Right cardiac atrium (tissue), 5 donors: ENCODE data around the gene ZFAND2B. TPM values are rescaled to one million over a fixed set of nuclear protein-coding genes. Genes with fewer than 3 reads are reported as not detected.

ENCODE experiments used
- ATAC-seq, 2 donors: fragments of 200-7000 bp; cut with Tn5 transposase; one replicate each; pipeline versions ENCODE4 v1.8.0 to v1.9.1; 2020; ENCODE audit warnings: moderate library complexity in 2 of 2, mild to moderate bottlenecking in 1 of 2
- DNase-seq, 3 donors: peaks; one replicate each; pipeline ENCODE4 v3.0.0-alpha.2; 2020
- H3K27ac ChIP-seq: one replicate; pipeline ENCODE4 v1.5.1; 2013; ENCODE audit warnings: mild to moderate bottlenecking, low read length, control low read depth, moderate library complexity
- H3K27me3 ChIP-seq: one replicate; pipeline ENCODE4 v1.6.1; 2013; ENCODE audit not compliant: control insufficient read depth, insufficient read depth
- H3K4me1 ChIP-seq: one replicate; pipeline ENCODE4 v1.6.1; 2013; ENCODE audit warnings: low read length; ENCODE audit not compliant: control insufficient read depth, insufficient read depth
- H3K4me3 ChIP-seq: one replicate; pipeline ENCODE4 v1.5.1; 2013; ENCODE audit warnings: low read length, control low read depth
- H3K9me3 ChIP-seq: one replicate; pipeline ENCODE4 v1.6.1; 2013; ENCODE audit warnings: low read length; ENCODE audit not compliant: control insufficient read depth
- WGBS: extraction: QIAGEN DNeasy Blood & Tissue Kit; methylation state at CpG from one replicate; pipeline ENCODE4 v1.1.7; 2013; 5-methylcytosine and 5-hydroxymethylcytosine counted together
- intact Hi-C, 4 donors: fragments of 100-400 bp; cut with DNase I; formaldehyde crosslinking; loops; one replicate each; pipeline versions ENCODE4 v1.11.0 to v1.14.0; 2022 to 2023
- polyA plus RNA-seq: library from polyadenylated mRNA; stranded (reverse); fragments of 200-250 nt; gene quantifications from one replicate; pipeline ENCODE4 v1.2.3, GENCODE V29; 2013
- total RNA-seq, 4 donors: library from RNA; stranded (reverse); fragmentation: NEBNext Ultra II Directional; extraction: Animal tissue kit (Norgen Biotek cat#: 25700); gene quantifications; one replicate each; pipeline ENCODE4 v1.2.1, GENCODE V29; 2021
- donor health status: healthy with polysubstance abuse.
- donor health status: DM: no; HTN: yes; CAD: no.
- donor health status: DM: no; HTN: no; CAD: no.
- donor health status: DM: no; HTN: yes; CAD: no; lungs with severe emphysema.
- donor health status: DM: yes; HTN: yes; CAD: no.

Gene ZFAND2B
- total and polyA plus RNA-seq, 5 donors, result 21.8 to 28.9 (median 23.6) TPM

GRCh38 chr2:219205981-219206327 lies 628 bp upstream of the ZFAND2B start:
- intact Hi-C loops, result loop anchor here in 1 of 4 donors (5.0 kb wide), 1 partner anchor 34 kb away; the partner anchor contains the start of gene SLC23A3
- 19% methylated on average over 7 of the region's 7 CpGs for WGBS
- ATAC-seq, result no peak

DNA sequence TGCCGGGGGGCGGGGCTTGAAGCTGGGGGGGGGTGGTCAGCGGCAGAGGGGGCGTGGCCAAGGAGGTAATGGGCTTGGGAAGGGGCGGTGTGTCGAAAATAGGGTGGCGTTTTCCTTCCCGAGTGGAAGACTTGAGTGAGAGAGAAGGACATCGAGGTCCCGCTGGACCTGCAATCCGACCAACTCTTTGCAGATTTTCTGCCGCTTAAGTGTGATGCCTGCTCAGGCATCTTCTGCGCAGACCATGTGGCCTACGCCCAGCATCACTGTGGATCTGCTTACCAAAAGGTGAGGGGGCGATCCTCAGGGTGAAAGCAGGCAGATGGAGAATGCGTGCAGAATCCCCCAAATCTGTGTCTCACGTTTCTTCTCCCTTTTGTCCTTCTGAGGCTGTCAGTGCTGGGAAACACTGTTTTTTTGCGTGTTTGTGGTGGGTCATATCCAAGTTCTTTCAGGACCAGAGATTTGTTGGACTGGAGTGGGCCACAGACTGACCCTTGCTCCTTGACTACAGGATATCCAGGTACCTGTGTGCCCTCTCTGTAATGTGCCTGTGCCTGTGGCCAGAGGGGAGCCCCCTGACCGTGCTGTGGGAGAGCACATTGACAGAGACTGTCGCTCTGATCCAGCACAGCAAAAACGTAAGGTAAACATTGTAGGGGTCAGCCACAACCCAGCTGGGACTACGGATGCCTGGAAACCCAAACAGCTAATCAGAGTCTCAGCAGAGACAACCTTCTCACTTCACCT lies 727 bp downstream of the ZFAND2B start:
- no peak for ATAC-seq
- WGBS, result 12% methylated on average over 22 of the region's 22 CpGs
- no peak for DNase-seq
- H3K27me3 ChIP-seq, result no peaks in the 10 kb centered on the region
- peak overlapping the region; percentile 82 for H3K27ac ChIP-seq
- intact Hi-C loops, result loop anchor here in 1 of 4 donors (5.0 kb wide), 1 partner anchor 35 kb away; the partner anchor contains the start of gene SLC23A3
- peak overlapping the region; percentile 59 for H3K4me3 ChIP-seq
- H3K9me3 ChIP-seq, result no peaks in the 10 kb centered on the region
- H3K4me1 ChIP-seq, result peaks cover 10% of the 10 kb centered on the region

More at GRCh38 chr2:219205981-219206327, 628 bp upstream of the ZFAND2B start:
- peaks cover 10% of the 10 kb centered on the region for H3K4me1 ChIP-seq
- DNase-seq, result no peak
- H3K9me3 ChIP-seq, result no peaks in the 10 kb centered on the region
- no peaks in the 10 kb centered on the region for H3K27me3 ChIP-seq
- H3K27ac ChIP-seq, result peak overlapping the region; percentile 92
- peak overlapping the region; percentile 59 for H3K4me3 ChIP-seq

DNA sequence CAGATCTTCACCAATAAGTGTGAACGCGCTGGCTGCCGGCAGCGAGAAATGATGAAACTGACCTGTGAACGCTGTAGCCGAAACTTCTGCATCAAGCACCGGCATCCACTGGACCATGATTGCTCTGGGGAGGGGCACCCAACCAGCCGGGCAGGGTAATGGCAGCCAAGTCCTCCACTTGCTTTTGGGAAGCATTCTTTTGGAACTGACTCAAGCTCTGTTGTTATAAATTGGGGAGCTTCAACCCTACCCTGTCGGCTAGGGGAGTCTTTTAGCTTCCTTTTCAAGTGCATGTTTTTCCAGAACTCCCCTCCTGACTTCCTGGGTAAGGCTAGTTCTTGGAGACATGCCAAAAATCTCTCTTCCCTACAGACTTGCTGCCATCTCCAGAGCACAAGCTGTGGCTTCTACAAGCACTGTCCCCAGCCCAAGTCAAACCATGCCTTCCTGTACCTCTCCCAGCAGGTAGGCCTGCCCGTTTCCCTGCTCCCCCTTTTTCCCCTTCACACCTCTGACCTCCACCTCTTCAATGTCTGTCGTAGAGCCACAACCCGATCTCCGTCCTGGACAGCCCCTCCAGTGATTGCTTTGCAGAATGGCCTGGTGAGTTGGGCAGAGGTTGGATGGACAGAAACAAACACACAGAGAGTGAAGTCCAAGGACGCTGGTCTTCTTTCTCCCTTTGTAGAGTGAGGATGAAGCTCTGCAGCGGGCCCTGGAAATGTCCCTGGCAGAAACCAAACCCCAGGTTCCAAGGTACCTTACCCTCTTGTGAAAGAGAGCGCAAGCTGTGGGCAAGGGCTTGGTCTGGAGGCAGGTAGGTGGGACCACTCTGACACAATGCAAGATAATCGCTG lies 1.5 kb downstream of the ZFAND2B start:
- peaks cover 10% of the 10 kb centered on the region for H3K4me1 ChIP-seq
- intact Hi-C loops, result loop anchor here in 1 of 4 donors (5.0 kb wide), 1 partner anchor 36 kb away; the partner anchor contains the start of gene SLC23A3
- no peak overlapping the region for H3K4me3 ChIP-seq
- peak overlapping the region; percentile 82 for H3K27ac ChIP-seq
- no peak for ATAC-seq
- 65% methylated on average over 17 of the region's 17 CpGs for WGBS
- peak in 2 of 3 donors; percentile 40 to 55 for DNase-seq
- H3K9me3 ChIP-seq, result no peaks in the 10 kb centered on the region
- no peaks in the 10 kb centered on the region for H3K27me3 ChIP-seq

GRCh38 chr2:219209236-219210195 lies 2.9 kb downstream of the ZFAND2B start:
- H3K9me3 ChIP-seq, result no peaks in the 10 kb centered on the region
- peaks cover 10% of the 10 kb centered on the region for H3K4me1 ChIP-seq
- no peak overlapping the region for H3K4me3 ChIP-seq
- intact Hi-C loops, result loop anchor here in 2 of 4 donors (5.0 kb wide), 2 partner anchors 32 to 37 kb away; partner anchors contain the start of genes CNPPD1 (in 1 of the 2), RETREG2 (in 1 of the 2) and SLC23A3 (in 1 of the 2)
- ATAC-seq (no peak), DNase-seq (peak in 1 of 3 donors; percentile 44)
- 74% methylated on average over 18 of the region's 18 CpGs for WGBS
- no peaks in the 10 kb centered on the region for H3K27me3 ChIP-seq
- no peak overlapping the region for H3K27ac ChIP-seq

- DNase-seq, result peak in 2 of 3 donors; percentile 32 to 56
- Histone ChIP-seq H3K4me1 (peaks cover 10% of the 10 kb centered on the region), H3K9me3 (no peaks in the 10 kb centered on the region), H3K27ac (no peak overlapping the region), H3K4me3 (no peak overlapping the region), H3K27me3 (no peaks in the 10 kb centered on the region)
- WGBS, result 92% methylated on average over 24 of the region's 24 CpGs
- intact Hi-C loops, result loop anchor here in 1 of 4 donors (5.0 kb wide), 1 partner anchor 33 kb away; the partner anchor contains the start of genes CNPPD1 and RETREG2
- ATAC-seq, result no peak
Measured at GRCh38 chr2:219210196-219210885, 3.8 kb downstream of the ZFAND2B start.

DNA sequence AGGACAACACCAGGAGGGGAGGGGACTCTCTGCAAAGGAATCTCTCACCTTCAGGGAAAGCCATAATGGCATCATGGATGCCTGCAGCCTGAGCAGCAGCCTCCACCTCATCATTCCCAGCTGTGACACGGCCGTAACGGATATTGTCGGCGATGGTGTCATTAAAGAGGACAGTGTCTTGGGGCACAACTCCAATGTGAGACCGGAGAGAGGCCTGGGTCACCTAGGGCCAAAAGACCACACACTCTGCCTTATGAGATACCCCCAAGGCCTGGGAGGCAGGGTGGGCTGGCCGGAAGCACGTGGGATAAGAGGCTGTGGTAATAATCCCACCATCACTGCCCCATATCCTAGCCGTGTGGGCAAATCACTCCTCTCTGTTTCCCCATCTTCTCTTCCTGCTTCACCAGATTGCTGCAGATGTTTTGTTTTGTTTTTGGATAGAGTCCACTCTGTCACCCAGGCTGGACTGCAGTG lies 4.3 kb downstream of the ZFAND2B start:
- DNase-seq (peak in 1 of 3 donors; percentile 41), ATAC-seq (no peak)
- intact Hi-C loops, result loop anchor here in 1 of 4 donors (5.0 kb wide), 1 partner anchor 34 kb away; the partner anchor contains the start of genes CNPPD1 and RETREG2
- 84% methylated on average over 9 of the region's 9 CpGs for WGBS
- Histone ChIP-seq H3K27ac (no peak overlapping the region), H3K4me1 (peaks cover 10% of the 10 kb centered on the region), H3K9me3 (no peaks in the 10 kb centered on the region), H3K27me3 (no peaks in the 10 kb centered on the region), H3K4me3 (no peak overlapping the region)

DNA sequence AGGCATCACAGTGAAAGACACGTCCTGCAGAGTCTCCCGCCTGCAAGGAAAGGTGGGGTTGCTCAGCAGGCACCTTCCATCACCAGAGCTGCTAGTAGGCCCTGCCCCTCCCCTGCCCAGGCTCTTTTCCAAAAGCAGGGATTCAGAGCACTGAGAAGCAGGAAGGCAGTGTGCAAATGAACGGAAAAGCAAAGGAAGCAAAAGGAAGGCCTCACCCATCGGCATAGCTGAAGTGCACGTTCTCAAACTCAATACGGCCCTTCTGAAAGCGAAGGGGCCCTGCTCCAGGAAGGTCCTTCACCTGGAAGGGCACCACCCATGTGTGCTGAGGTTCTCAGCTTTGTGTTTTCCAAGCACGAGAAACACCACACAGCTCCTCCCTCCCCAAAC lies 6.4 kb downstream of the ZFAND2B start:
- 83% methylated on average over 8 of the region's 8 CpGs for WGBS
- intact Hi-C loops, result loop anchor here in 1 of 4 donors (5.0 kb wide), 1 partner anchor 36 kb away; the partner anchor contains the start of genes CNPPD1 and RETREG2
- H3K27me3 ChIP-seq, result no peaks in the 10 kb centered on the region
- ATAC-seq, result no peak
- no peak overlapping the region for H3K4me3 ChIP-seq
- no peak for DNase-seq
- H3K27ac ChIP-seq, result no peak overlapping the region
- no peaks in the 10 kb centered on the region for H3K9me3 ChIP-seq
- H3K4me1 ChIP-seq, result peaks cover 3% of the 10 kb centered on the region

DNA sequence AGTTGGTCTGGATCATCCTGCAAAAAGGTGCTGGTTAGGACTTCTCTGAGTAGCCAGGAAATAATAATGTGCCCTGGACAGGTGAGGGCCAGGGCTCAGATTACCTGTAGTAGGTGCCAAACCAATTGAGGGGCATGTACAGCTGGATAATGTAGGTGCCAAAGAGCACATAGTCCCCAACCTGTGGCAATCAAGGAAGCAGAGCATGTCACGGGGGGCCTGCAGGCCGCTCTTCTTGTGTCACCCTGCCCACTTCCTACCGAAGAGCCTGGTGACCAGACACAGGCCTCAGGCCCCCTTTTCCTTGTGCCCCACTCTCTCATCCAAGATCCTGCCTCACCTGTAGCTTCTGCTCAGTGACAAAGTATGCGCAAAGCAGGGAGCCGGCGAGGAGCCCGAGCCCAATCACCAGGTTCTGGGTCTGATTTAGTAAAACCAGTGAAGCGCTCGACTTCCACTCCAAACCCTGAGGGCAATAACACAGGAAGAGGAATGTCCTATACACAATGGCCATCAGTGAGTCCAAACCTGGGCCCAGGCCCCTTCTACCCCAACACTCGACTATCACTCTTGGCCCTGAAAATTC lies 7.0 kb downstream of the ZFAND2B start:
- DNase-seq (no peak), ATAC-seq (no peak)
- 94% methylated on average over 10 of the region's 10 CpGs for WGBS
- H3K9me3 ChIP-seq, result no peaks in the 10 kb centered on the region
- H3K27me3 ChIP-seq, result no peaks in the 10 kb centered on the region
- H3K27ac ChIP-seq, result no peak overlapping the region
- H3K4me3 ChIP-seq, result no peak overlapping the region
- H3K4me1 ChIP-seq, result no peaks in the 10 kb centered on the region
- intact Hi-C loops, result loop anchor here in 1 of 4 donors (5.0 kb wide), 1 partner anchor 36 kb away; the partner anchor contains the start of genes CNPPD1 and RETREG2

- Histone ChIP-seq H3K27ac (no peak overlapping the region), H3K27me3 (no peaks in the 10 kb centered on the region), H3K4me1 (no peaks in the 10 kb centered on the region), H3K4me3 (no peak overlapping the region), H3K9me3 (no peaks in the 10 kb centered on the region)
- 94% methylated on average over 15 of the region's 15 CpGs for WGBS
- ATAC-seq (no peak), DNase-seq (no peak)
- intact Hi-C loops, result loop anchor here in 1 of 4 donors (5.0 kb wide), 1 partner anchor 37 kb away; the partner anchor contains the start of genes CNPPD1 and RETREG2
Measured at GRCh38 chr2:219214141-219214540, 7.6 kb downstream of the ZFAND2B start.
